Activated CD4-positive, alpha-beta memory T cell treated with anti-CD3 and anti-CD28 coated beads, Interleukin-2, amount 10 ng/mL, durations not matched to agents 7 days and 5 days (primary cell): Measurements from ENCODE around the gene LRP8. TPM values are rescaled to one million over a fixed set of nuclear protein-coding genes. Genes with fewer than 3 reads are reported as not detected.

Source experiments
- CTCF ChIA-PET: fragments of 350-600 bp; sonication (Branson Sonifier 250); formaldehyde crosslinking; loops from one replicate; lab custom pipeline; 2021; ENCODE audit warnings: antibody characterized with exemption, inconsistent platforms; lab: Charles Lee
- POLR2A ChIA-PET: fragments of 350-600 bp; sonication (Branson Sonifier 250); formaldehyde crosslinking; loops from one replicate; lab custom pipeline; 2021; ENCODE audit warnings: antibody characterized with exemption; lab: Charles Lee
- DNase-seq: peaks from one replicate; pipeline ENCODE4 v3.0.0-alpha.2; 2020
- H3K27ac Mint-ChIP-seq: one replicate; pipeline ENCODE4 v1.8.0; 2021; ENCODE audit warnings: mild to moderate bottlenecking, mixed read lengths
- H3K27me3 Mint-ChIP-seq: one replicate; pipeline ENCODE4 v1.8.0; 2021; ENCODE audit warnings: mixed read lengths
- H3K36me3 Mint-ChIP-seq: one replicate; pipeline ENCODE4 v1.8.0; 2021; ENCODE audit warnings: low read depth, mixed read lengths
- H3K4me1 Mint-ChIP-seq: one replicate; pipeline ENCODE4 v1.8.0; 2021; ENCODE audit warnings: mixed read lengths
- H3K4me3 Mint-ChIP-seq: one replicate; pipeline ENCODE4 v1.8.0; 2021; ENCODE audit warnings: mild to moderate bottlenecking, mixed read lengths
- H3K9me3 Mint-ChIP-seq: one replicate; pipeline ENCODE4 v1.8.0; 2021; ENCODE audit warnings: mixed read lengths
- total RNA-seq, 2 experiments: library from RNA; stranded (reverse); gene quantifications; one replicate each; pipeline ENCODE4 v1.2.3, GENCODE V29; 2021

The LRP8 gene
- total RNA-seq, 2 experiments from 2014 or later: 51.5 to 52.7 TPM

DNA sequence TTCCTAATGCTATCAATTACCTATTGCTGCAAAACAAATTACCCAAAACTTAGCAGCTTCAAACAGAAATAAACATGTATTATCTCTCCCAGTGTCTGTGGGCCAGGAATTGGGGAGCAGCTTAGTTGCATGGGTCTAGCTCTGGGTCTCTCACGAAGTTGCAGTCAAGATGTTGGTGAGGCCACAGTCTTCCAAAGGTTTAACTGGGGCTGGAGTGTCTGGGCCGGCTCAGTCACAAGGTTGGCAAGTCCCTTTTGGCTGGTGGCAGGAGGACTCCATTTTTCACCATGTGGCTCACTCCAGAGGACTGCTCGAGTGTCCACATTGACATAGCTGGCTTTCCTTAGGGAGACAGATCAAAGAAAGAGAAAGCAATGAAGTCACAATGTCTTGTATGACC, 5.0 kb upstream of the LRP8 start:
- H3K4me1 Mint-ChIP-seq: peaks cover 37% of the 10 kb centered on the region

GRCh38 chr1:53332186-53332564, 4.3 kb upstream of the LRP8 start:
- H3K9me3 Mint-ChIP-seq: no peaks in the 10 kb centered on the region
- peaks cover 8% of the 10 kb centered on the region for H3K36me3 Mint-ChIP-seq
- no peaks in the 10 kb centered on the region for H3K27me3 Mint-ChIP-seq
- POLR2A ChIA-PET: no interaction called here
- H3K4me3 Mint-ChIP-seq: no peak overlapping the region
- peaks cover 37% of the 10 kb centered on the region for H3K4me1 Mint-ChIP-seq
- CTCF ChIA-PET: no interaction called here
- no peak overlapping the region for H3K27ac Mint-ChIP-seq
- DNase-seq: peak; percentile 14

More for the DNA sequence above, 5.0 kb upstream of the LRP8 start:
- peak; percentile 7 for DNase-seq
- ChIA-PET POLR2A (no interaction called here), CTCF (no interaction called here)
- Mint-ChIP-seq H3K36me3 (peaks cover 7% of the 10 kb centered on the region), H3K4me3 (no peak overlapping the region), H3K9me3 (no peaks in the 10 kb centered on the region), H3K27me3 (no peaks in the 10 kb centered on the region), H3K27ac (no peak overlapping the region)

- Mint-ChIP-seq H3K9me3 (no peaks in the 10 kb centered on the region), H3K27me3 (no peaks in the 10 kb centered on the region), H3K4me3 (no peak overlapping the region), H3K27ac (no peak overlapping the region), H3K4me1 (peaks cover 37% of the 10 kb centered on the region), H3K36me3 (peaks cover 13% of the 10 kb centered on the region)
- DNase-seq: peak; percentile 12
- ChIA-PET POLR2A (no interaction called here), CTCF (no interaction called here)
Measured at GRCh38 chr1:53331446-53332185, 3.7 kb upstream of the LRP8 start.

GRCh38 chr1:53330819-53331218, 2.9 kb upstream of the LRP8 start:
- no peak for DNase-seq
- Mint-ChIP-seq H3K27ac (no peak overlapping the region), H3K4me3 (no peak overlapping the region), H3K4me1 (peaks cover 37% of the 10 kb centered on the region), H3K9me3 (no peaks in the 10 kb centered on the region), H3K36me3 (peaks cover 14% of the 10 kb centered on the region), H3K27me3 (no peaks in the 10 kb centered on the region)
- POLR2A ChIA-PET: no interaction called here
- CTCF ChIA-PET: no interaction called here

- peak overlapping the region; percentile 96 for H3K27ac Mint-ChIP-seq
- no peaks in the 10 kb centered on the region for H3K9me3 Mint-ChIP-seq
- H3K4me3 Mint-ChIP-seq: peak overlapping the region; percentile 99
- peak; percentile 33 for DNase-seq
- POLR2A ChIA-PET: interaction anchor here (0.6 to 3.6 kb wide), 3 partner anchors 12 to 64 kb away, joined by 3 to 30 read pairs (median 3); no protein-coding TSS in a partner anchor
- CTCF ChIA-PET: no interaction called here
- peaks cover 30% of the 10 kb centered on the region for H3K36me3 Mint-ChIP-seq
- H3K27me3 Mint-ChIP-seq: no peaks in the 10 kb centered on the region
- peaks cover 42% of the 10 kb centered on the region for H3K4me1 Mint-ChIP-seq
Measured at GRCh38 chr1:53328541-53329499, 950 bp upstream of the LRP8 start.

GRCh38 chr1:53327182-53327913, 522 bp downstream of the LRP8 start:
- ChIA-PET CTCF (interaction anchor here (1.1 to 2.4 kb wide), 3 partner anchors 40 to 66 kb away, joined by 3 to 10 read pairs (median 7); no protein-coding TSS in a partner anchor), POLR2A (interaction anchor here (0.8 to 4.2 kb wide), 12 partner anchors 9 to 923 kb away, joined by 3 to 42 read pairs (median 12); partner anchors contain the start of genes CZIB, ORC1 and PRPF38A)
- Mint-ChIP-seq H3K4me1 (peaks cover 52% of the 10 kb centered on the region), H3K9me3 (no peaks in the 10 kb centered on the region), H3K4me3 (peak overlapping the region; percentile 98), H3K27me3 (no peaks in the 10 kb centered on the region), H3K36me3 (peaks cover 40% of the 10 kb centered on the region), H3K27ac (peak overlapping the region; percentile 88)
- DNase-seq: peak; percentile 67

GRCh38 chr1:53326598-53327181, 1.2 kb downstream of the LRP8 start:
- Mint-ChIP-seq H3K27ac (peak overlapping the region; percentile 88), H3K4me1 (peaks cover 57% of the 10 kb centered on the region), H3K27me3 (no peaks in the 10 kb centered on the region), H3K9me3 (no peaks in the 10 kb centered on the region), H3K4me3 (peak overlapping the region; percentile 98), H3K36me3 (peaks cover 45% of the 10 kb centered on the region)
- DNase-seq: no peak
- POLR2A ChIA-PET: interaction anchor here (0.7 to 4.2 kb wide), 18 partner anchors 9 to 922 kb away, joined by 3 to 42 read pairs (median 8); partner anchors contain the start of genes CZIB, ORC1 and PRPF38A
- CTCF ChIA-PET: interaction anchor here (1.1 to 2.4 kb wide), 3 partner anchors 41 to 67 kb away, joined by 3 to 10 read pairs (median 7); no protein-coding TSS in a partner anchor

DNA sequence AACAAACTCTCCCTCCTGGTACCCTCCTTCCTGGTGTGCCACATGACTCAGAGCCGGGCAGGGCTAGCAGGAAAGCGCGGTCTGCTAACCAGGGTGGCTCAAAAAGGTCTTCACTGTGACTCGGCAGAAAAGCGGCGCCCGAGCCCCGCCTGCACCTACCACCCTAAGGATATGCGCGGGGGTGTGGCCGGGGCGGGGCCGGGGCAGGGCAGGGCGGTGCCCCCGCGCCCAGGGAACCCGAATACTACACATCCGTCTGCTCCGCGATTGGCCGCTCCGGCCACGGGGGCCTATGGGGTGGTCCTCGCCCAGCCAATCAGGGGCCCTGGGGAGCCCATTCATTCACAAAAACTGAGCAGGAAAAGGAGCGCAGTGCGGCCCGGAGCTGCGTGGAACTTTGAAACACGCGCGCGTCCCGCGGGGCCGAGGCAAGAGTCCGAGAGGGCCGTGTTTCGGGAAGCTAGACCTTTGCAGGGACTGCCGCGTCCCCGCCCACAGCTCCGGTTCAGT, 1.7 kb downstream of the LRP8 start:
- no peaks in the 10 kb centered on the region for H3K27me3 Mint-ChIP-seq
- peak overlapping the region; percentile 88 for H3K27ac Mint-ChIP-seq
- peak; percentile 98 for DNase-seq
- ChIA-PET CTCF (interaction anchor here (1.1 to 2.8 kb wide), 4 partner anchors 42 to 67 kb away, joined by 3 to 11 read pairs (median 8); no protein-coding TSS in a partner anchor), POLR2A (interaction anchor here (0.7 to 4.2 kb wide), 19 partner anchors 9 to 922 kb away, joined by 3 to 42 read pairs (median 8); partner anchors contain the start of genes CZIB, ORC1 and PRPF38A)
- no peaks in the 10 kb centered on the region for H3K9me3 Mint-ChIP-seq
- peak overlapping the region; percentile 98 for H3K4me3 Mint-ChIP-seq
- peaks cover 57% of the 10 kb centered on the region for H3K4me1 Mint-ChIP-seq
- H3K36me3 Mint-ChIP-seq: peaks cover 45% of the 10 kb centered on the region

- peaks cover 53% of the 10 kb centered on the region for H3K4me1 Mint-ChIP-seq
Measured at GRCh38 chr1:53325326-53326087, 2.4 kb downstream of the LRP8 start.

DNA sequence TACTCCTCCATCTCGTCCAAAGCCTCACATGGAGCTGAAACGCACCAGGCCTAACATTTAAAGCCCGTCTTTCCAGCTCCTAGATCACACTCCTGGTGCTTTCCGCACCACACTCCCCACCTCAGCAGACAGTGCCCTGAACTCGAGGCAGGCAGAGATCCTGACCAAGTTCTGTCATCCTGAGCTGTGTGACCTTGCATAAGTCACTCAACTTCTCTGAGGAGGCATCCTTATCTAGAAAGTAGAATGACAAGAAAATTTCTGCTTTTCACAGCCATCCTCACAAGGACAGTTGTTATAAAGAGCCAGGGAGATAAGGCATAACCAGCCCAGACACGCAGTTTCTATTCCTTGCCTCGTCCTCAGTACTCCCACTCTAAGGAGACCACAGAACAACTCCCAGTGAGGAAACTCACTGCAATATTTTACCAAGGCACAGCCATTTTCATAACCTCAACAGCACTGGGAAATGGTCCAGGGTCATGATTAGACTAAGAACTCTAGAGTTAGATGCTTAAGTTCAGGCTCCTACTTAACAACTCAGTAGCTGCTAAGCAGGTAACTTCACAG, 3.1 kb downstream of the LRP8 start:
- no peaks in the 10 kb centered on the region for H3K9me3 Mint-ChIP-seq
- no peak for DNase-seq
- ChIA-PET CTCF (interaction anchor here (1.1 to 2.8 kb wide), 3 partner anchors 46 to 89 kb away, joined by 4 to 11 read pairs (median 5); no protein-coding TSS in a partner anchor), POLR2A (interaction anchor here (1.2 to 4.2 kb wide), 5 partner anchors 11 to 89 kb away, joined by 3 to 42 read pairs (median 5); no protein-coding TSS in a partner anchor)
- peak overlapping the region; percentile 88 for H3K27ac Mint-ChIP-seq
- peak overlapping the region; percentile 98 for H3K4me3 Mint-ChIP-seq
- no peaks in the 10 kb centered on the region for H3K27me3 Mint-ChIP-seq
- peaks cover 50% of the 10 kb centered on the region for H3K4me1 Mint-ChIP-seq
- peaks cover 51% of the 10 kb centered on the region for H3K36me3 Mint-ChIP-seq

More at GRCh38 chr1:53325326-53326087, 2.4 kb downstream of the LRP8 start:
- H3K36me3 Mint-ChIP-seq: peaks cover 51% of the 10 kb centered on the region
- peak overlapping the region; percentile 98 for H3K4me3 Mint-ChIP-seq
- peak overlapping the region; percentile 88 for H3K27ac Mint-ChIP-seq
- no peaks in the 10 kb centered on the region for H3K27me3 Mint-ChIP-seq
- POLR2A ChIA-PET: interaction anchor here (0.7 to 4.2 kb wide), 17 partner anchors 9 to 921 kb away, joined by 3 to 42 read pairs (median 9); partner anchors contain the start of genes CZIB, ORC1 and PRPF38A
- no peaks in the 10 kb centered on the region for H3K9me3 Mint-ChIP-seq
- DNase-seq: no peak
- CTCF ChIA-PET: interaction anchor here (1.1 to 2.8 kb wide), 3 partner anchors 42 to 68 kb away, joined by 4 to 11 read pairs (median 10); no protein-coding TSS in a partner anchor
